GM18909 (cell line): Measurements from ENCODE around the gene ANKRD40.
"Not testable (repeated sequence)": the region's sequence is repeated elsewhere in the genome, so short reads cannot be mapped to it uniquely, and the experiment has no call there.

Experiments used
- ATAC-seq: cut with Tn5 transposase; IDR thresholded peaks from one replicate; pipeline ENCODE4 v1.9.1; 2021; ENCODE audit warnings: mild to moderate bottlenecking; ENCODE audit not compliant: unreplicated experiment, poor library complexity

The ANKRD40 gene

DNA sequence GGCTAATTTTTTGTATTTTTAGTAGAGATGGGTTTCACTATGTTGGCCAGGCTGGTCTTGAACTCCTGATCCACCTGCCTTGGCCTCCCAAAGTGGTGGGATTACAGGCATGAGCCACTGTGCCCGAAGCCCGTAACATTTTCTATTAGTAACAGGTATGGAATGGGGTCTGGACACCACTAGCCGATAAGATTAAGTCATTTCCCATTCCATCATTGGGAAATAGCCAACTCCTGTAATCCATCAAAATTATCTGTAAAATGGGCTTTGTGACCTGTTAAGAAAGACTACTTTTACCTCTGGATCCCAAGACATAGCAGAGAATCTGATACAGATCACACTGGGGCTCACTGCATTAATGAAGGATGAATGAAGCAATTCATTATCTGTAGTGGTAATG is 7.8 kb upstream of the ANKRD40 start:
- ATAC-seq, result no peak

DNA sequence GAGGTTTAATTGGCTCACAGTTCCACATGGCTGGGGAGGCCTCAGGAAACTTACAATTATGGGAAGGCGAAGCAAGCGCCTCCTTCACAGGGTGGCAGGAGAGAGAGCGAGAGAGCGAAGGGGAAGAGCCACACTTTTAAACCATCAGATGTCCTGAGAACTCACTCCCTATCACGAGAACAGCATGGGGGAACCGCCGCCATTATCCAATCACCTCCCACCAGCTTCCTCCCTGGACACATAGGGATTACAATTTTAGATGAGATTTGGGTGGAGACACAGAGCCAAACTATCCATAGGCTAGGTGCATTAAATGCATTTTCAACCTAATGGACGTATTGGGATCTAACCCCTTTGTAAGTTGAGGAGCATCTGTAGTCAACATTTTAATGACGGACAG is 4.9 kb upstream of the ANKRD40 start:
- ATAC-seq, result no peak

DNA sequence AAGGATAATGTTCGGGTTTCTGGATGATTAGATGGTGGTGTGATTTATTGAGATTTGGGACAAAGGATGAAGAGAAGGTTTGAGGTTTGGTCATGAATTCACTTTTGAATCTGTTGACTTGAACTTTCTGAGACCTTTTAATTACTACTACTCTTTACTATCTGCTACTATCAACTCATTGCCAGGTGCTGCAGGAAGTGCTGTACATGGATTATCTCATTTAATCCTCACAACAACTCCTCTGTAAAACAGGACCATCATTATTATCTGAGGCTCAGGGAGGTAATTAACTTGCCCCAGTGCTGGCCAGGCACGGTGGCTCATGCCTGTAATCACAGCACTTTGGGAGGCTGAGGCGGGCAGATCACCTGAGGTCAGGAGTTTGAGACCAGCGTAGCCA is 2.9 kb upstream of the ANKRD40 start:
- ATAC-seq, result no peak

DNA sequence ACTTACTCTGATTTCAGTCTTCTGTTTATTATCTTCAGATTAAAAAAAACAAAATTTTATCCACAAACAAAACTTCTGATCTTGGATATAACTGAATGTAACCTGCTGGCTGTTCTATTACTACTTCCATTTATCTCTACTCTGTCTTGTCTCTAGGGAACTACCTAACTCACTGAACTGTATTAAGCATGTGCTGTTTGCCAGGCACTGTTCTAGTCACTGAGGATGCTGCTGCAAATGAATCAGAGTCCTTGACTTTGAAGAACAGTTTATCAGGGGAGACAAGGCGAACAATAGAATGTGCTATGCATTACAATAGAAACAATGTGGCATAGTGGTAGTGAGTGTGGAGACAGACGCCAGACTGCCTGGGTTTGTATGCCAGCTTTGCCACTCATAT is 2.3 kb upstream of the ANKRD40 start:
- no peak for ATAC-seq

DNA sequence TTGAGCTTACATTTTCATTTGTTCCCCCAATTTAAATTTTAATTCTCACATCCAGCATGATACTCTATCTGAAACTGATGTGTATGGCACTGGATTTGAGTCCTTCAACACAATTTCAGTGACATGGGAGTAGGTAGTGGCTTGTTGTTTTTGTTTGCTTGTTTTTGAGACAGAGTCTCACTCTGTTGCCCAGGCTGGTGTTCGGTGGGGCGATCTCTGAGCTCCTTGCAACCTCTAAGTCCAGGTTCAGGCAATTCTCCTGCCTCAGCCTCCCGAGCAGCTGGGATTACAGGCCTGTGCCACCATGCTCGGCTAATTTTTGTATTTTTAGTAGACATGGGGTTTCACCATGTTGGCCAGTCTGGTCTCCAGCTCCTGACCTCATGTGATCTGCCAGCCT is 1.3 kb upstream of the ANKRD40 start:
- not testable (repeated sequence) for ATAC-seq

DNA sequence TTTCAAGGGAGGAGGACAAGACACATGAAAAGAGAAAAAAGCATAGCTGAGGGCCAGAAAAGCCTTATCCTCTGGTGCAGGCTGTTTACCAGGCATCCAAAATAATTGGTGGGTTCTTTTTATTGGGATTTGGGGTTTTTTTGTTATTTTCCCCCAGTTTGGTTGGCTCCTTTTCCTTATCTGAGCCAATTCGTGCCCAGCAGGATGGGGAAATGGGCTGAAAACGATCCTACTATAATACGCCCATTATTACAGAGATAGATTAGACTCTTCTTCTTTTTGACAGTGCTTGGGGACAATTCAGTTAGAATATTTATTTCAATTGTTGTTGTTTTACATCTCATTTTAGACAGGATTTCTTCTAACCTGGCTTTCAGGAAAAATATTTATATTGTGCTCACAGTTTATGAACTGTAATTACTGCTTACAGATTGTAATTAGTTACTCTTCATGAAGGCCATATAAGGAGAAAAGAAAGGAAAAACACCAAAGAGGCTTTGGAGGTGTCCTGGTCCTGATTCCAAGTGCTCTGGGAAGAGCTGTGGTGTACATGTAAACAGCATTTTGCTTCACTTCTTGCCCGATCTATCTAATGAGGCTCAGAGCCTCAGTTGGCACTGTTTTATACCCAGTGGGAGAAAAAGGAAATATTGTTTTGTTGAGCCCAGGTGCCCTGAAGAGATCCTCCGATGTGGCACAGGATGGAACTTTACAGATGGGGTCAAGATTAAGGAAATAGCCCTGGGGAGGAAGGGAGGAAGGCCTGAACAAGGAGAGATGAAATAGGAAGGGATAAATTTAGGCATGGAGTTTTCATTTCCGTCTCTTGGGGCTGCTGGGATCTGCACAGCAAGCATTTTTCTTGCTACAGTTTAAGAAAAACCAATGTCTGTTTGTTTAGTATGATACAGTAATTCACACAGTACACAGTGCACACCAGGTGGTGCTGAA is 611 bp upstream of the ANKRD40 start:
- no peak for ATAC-seq

DNA sequence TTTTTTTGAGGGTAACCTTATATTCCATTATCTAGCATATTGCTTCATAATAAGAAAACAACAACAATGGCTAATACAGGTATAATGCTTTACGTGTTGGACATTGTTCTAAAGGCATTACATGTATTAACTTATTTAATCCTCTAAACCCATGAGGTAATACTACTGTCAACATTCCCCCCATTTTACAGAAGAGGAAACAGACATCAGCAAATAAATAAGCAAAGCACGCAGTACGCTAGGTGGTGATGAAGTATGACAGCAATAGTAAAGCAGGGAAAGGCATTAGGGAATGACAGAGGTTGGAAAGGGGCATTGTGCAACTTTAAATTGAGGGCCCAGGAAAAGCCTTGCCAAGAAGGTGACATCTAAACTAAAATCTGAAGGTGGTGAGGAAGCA is 4.6 kb downstream of the ANKRD40 start:
- ATAC-seq, result no peak

DNA sequence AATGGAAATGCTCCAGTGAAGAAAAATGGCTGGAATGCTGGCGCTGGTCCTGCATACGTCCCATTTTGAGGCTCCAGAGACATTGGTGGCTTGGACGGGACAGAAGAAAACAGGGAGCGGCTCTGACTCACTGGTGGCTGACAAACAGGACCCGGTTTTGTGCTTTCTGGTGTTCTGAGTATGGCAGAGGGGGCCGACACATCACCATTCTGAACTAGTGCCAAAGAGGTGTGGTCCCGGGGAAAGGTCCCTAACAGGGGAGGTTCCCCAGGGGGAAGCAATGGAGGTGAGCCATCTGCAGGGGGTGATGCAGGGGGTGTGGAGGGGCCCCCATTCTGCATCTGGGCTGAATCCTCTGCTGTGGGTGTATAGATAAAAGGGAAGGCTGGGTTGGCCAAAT is 8.3 kb downstream of the ANKRD40 start:
- ATAC-seq, result no peak

DNA sequence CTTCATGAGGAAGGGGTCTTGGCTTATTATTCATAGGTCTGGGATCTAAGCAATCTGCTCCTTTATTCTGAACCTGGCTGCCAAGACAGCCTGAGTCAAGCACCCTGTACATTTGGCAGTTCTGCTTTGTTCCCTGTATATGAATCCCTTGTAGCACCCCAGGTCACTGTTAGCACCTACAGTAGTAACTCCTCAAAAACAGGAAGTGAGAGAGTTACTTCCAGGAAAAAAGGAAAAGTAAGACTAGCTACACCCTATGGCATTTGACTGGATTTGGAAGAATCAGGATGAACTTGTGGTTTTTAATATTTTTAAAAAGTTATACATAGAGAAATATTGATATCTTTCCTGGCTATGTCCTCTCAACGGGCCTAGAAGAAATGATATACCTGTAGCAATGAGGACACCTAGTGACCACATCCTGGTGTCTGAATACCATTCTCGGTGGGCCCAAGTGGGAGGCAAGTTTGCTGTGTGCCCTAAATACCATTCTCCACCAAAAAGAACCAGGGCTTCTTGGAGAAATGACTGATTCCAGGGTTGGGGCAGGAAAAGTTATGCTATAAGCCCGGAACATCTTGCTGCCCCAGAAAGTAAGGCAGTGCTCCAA is 9.9 kb downstream of the ANKRD40 start:
- ATAC-seq, result no peak

DNA sequence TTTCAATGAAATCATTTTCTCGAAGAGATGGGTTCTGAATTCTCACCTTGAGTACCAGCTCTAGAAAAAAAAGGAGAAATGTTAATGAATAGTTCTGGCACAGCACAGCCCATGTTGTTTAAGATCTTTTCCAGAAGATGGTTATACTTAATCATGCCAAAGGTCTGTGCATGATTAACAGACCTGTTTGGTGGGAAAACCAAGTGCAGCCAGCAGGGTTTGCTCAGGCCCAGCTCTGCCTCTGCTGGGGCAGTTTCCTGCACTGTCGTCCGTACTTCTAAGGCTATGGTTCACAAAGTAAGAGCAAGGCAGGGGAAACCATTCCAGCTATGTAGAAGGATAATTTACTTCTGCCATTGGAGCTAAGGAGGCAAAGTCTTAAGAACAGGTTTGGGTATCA is 10.7 kb downstream of the ANKRD40 start:
- ATAC-seq, result no peak

DNA sequence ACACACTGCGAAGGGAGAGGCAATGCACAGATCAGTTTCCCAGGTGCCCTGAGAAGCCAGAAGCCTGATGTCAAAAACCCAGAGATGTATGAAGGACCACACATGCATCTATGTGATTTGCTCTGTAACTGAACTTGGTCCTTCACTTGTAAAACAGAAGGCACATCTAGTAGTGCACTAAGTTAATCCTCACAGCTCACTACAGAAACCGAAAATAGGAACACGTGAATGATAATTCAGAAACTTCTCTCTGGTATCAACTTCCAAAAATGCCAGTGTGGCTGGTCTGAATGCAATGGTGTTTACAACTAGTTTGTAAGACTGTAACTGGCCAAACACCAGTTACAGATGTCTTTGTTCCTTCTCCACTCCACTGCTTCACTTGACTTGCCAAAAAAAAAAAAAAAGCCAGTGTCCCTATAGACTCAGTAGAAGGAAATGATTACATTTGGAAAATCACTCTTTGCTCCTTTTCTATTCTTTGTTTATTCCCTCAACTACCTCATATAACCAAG is 11.3 kb downstream of the ANKRD40 start:
- ATAC-seq, result no peak

DNA sequence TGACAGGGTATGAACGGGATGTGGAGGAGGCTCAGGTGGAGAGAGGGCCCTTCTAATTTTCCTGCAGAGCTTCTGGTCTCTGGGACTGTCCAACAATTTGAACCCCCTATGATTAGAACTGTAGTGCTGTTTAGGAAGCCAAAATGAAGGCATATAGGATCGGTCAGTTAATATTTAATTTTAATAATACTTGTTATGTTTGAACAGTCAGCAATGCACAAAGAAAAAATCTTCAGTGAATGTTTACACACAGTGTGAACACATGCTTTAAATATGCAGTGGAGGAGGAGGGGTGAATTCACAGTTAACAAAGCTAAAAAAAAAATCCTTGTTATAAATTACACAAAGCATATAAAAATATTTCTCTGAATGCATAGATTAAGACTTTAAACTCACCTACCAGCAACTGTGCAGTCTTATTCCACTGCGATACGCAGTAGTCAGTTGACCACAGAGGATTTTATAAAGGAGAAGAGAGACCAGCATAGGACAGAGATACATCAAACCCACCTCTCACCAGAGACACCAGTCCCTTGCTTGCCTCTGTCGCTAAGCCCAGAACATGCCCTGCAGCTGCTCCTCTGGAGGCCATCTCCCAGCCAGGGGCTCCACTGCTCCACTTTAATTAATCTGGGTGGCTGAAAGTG is 14.6 kb downstream of the ANKRD40 start:
- no peak for ATAC-seq

DNA sequence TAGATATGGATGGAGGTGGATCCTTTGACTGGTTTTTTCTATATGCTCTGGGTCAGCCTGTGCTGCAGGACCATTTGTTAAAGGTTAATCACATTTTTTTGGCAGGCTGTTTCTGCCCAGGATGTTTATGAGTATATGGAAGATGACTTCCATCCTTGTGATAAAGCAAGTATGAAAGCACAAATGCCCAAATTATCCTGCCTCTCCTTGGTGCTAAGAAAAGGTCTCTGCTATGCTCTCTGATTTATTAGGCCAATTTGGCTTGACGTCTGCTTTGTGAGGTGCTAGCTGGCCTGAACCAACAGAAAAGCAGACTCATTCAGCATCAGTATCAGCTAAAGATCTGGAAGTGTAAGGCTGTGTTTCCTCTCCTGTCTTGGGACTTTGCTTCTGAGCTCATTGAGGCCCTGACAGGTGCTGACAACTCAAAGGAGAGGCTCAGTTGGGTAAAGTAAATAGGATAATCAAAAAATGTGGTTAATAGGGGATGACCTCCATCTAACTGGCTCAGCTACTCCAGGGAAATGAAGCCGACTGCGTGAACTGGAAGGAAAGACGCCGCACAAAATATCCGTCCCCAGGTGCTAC is 15.2 kb downstream of the ANKRD40 start:
- ATAC-seq, result no peak

DNA sequence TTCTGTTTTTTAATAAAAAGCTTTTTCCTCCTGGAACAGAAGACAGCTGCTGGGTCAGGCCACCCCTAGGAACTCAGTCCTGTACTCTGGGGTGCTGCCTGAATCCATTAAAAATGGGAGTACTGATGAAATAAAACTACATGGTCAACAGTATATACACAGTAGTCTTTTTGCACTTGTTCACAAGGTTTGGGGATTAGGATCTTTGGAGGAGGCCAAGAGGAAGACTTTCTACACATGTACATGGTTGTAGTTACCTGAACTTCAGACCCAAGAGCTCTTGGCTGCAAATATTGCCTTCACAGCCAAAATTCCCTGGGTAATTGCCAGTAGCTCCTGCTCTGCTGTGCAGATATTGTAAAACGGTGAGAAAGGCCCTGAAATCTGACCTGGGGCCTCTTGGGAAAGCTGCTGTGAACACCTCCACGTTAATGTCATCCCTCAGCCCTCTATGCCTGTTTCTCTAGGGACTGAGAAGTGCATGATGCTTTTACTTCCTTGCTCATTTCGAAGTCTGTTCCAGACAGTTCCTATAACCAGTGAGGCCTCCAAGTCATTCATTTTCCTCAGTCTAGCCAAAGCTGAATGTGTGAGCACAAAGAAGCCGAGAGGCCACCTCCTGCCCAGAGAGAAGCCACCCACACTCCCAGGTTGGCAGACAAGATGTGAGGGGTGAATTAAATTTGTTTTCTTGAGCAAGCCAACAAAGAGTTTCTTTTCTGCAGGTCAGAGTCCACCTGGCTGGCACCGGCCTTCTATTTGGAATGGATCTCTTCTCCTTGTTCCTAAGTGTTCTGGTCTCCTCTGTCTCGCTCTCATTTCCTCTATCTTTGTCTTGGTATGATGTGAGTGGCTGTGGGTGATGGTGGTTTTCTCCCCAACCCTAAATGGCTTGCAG is 15.9 kb downstream of the ANKRD40 start:
- no peak for ATAC-seq

DNA sequence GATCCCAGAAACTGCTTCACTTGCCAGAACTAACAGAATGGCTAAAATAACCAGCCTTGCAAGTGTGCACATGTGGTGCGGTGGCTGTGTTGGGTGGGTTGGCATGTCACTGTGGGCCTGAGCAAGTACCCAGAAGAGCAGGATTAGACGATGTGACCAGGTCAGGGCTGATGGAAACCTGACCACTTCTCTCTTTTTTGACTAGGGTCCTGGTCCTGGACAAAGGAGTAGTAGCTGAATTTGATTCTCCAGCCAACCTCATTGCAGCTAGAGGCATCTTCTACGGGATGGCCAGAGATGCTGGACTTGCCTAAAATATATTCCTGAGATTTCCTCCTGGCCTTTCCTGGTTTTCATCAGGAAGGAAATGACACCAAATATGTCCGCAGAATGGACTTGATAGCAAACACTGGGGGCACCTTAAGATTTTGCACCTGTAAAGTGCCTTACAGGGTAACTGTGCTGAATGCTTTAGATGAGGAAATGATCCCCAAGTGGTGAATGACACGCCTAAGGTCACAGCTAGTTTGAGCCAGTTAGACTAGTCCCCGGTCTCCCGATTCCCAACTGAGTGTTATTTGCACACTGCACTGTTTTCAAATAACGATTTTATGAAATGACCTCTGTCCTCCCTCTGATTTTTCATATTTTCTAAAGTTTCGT is 16.7 kb downstream of the ANKRD40 start:
- ATAC-seq, result no peak

DNA sequence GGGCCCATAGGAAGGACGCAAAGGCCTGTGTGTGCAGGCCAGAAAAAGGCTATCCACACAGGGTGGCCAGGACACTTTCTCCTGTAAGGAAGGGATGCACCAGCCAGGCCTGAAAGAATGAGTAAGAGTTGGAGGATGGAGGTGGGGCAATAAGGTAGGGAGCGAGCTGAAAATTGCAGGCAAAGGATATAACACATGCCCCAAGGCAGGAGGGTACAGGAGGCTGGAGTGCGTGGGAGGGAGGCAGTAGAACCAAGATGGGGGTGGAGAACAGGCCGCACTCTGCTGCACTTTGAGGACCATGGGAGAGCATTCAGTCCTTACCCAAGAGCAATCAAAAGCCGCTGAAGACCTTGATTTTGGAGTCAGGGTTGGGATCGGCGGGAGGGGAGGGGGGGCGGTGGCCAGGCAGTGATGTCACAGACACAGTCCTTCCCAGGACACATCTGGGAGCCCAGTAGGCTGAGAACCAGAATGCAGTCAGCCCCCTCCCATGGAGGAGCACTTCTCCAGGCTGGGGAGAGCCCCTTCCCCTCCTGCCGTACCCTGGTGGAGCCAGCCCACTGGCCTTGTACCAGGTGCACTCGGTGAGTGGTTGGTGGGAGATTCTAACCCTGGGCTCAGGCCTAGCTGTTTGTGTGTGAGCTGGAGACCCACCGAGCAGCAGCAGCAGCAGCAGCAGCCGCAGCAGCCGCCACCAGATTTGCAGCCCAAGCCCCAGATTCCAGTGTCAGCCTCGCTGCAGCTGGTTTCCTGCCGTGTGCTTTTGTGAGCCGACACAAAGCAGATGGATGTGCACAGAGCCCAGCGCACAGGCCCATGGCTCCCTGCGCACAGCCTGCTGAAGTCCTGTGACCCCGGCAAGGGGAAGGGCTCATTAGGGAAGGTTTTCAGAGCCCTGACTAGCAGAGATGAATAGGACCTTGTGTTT is 17.5 kb downstream of the ANKRD40 start:
- no peak for ATAC-seq

DNA sequence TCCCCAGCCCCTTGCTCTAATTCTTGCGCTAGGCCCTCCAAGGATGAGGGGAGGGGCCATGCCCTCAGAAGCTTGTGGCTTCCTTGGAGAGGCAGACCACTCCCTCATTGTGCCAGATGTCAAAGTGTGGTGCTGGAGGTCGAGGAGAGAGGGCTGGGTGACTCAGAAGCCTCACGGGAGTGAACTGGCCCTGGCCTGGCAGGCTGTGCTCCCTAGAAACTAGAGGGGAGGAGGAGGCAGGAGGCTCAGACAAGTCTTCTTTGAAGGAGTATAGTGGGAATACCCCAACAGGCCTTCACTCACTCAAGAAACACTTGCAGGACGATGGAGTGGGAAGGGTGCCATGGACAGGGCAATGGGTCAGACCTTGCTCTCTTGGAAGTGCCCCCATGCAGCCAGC is 18.5 kb downstream of the ANKRD40 start:
- no peak for ATAC-seq

DNA sequence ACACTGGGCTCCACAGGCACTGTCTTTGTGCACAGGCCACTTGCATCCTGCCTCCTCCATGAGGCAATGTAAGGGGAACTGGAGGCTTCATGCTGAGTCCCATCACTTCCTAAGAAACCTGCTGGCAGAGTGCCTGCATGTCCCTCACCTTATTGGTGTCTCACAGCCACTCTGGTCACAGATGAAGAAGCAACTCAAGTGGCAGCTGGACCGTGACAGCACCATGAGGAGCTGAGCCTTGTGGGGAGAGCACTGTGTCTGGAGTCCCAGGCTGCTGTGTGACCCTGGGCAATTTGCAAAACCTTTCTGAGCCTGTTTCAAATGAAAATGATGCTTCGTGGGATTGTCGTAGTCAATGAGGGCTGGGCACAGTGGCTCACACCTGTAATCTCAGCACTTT is 19.5 kb downstream of the ANKRD40 start:
- ATAC-seq, result no peak
